K562 (cell line): ENCODE results near the gene SFPQ. TPM values are rescaled to one million over a fixed set of nuclear protein-coding genes. Genes with fewer than 3 reads are reported as not detected.
A peak's percentile ranks its signal among the peaks of the same experiment; 100 is the strongest.

Experiments used
- ARID1B ChIP-seq: fragments of 450-650 bp; IDR thresholded peaks from 2 replicates; pipeline ENCODE4 v1.6.1; 2016; ENCODE audit warnings: antibody characterized with exemption, mild to moderate bottlenecking, inconsistent platforms
- CREB5 ChIP-seq: fragments of 250-450 bp; sonication (Bioruptor Pico); IDR thresholded peaks from 2 replicates; pipeline ENCODE4 v1.5.0; 2020; ENCODE audit warnings: mild to moderate bottlenecking
- ELF2 ChIP-seq: fragments of 250-450 bp; sonication (Bioruptor Pico); IDR thresholded peaks from 2 replicates; pipeline ENCODE4 v1.5.0; 2021; ENCODE audit warnings: mild to moderate bottlenecking
- FOXK2 ChIP-seq, 2 experiments: fragments of 450-650 bp; IDR thresholded peaks in 1 of 2; conservative IDR thresholded peaks in 1 of 2; 2 replicates each; pipeline ENCODE4 v1.6.1; 2016; ENCODE audit warnings: low read depth in 2 of 2, mild to moderate bottlenecking in 1 of 2
- HDAC1 ChIP-seq, 2 experiments: fragments of 450-650 bp; IDR thresholded peaks; 2 replicates each; pipeline ENCODE4 v1.6.1; 2016 to 2017; ENCODE audit warnings: inconsistent platforms in 1 of 2, mild to moderate bottlenecking in 1 of 2, moderate library complexity in 1 of 2
- MAFK ChIP-seq: IDR thresholded peaks from 2 replicates; pipeline ENCODE4 v1.6.1; 2011; ENCODE audit warnings: low read length, improper control_type of control experiment
- MAX ChIP-seq: sonication (generic); formaldehyde crosslinking; IDR thresholded peaks from 2 replicates; pipeline ENCODE4 v1.9.0; 2022; ENCODE audit warnings: mild to moderate bottlenecking, missing genetic modification reagents
- MYC ChIP-seq, 2 experiments: fragments of 250-450 bp in 1 of 2; sonication (Bioruptor Pico) in 1 of 2; IDR thresholded peaks; 2 replicates each; pipeline versions ENCODE4 v1.5.1 to v1.6.1; 2012 to 2021; ENCODE audit warnings: low read depth in 2 of 2, borderline replicate concordance in 1 of 2, improper control_type of control experiment in 1 of 2, low read length in 1 of 2, mild to moderate bottlenecking in 1 of 2, moderate library complexity in 1 of 2
- NFE2 ChIP-seq: IDR thresholded peaks from 2 replicates; pipeline ENCODE4 v1.6.1; 2014; ENCODE audit warnings: antibody characterized with exemption, low read depth
- SETDB1 ChIP-seq: IDR thresholded peaks from one replicate; pipeline ENCODE4 v1.6.1; 2012; ENCODE audit warnings: low read length, control low read depth, inconsistent platforms
- TFAM ChIP-seq: fragments of 250-450 bp; sonication (Bioruptor Pico); conservative IDR thresholded peaks from 2 replicates; pipeline ENCODE4 v1.5.0; 2021; ENCODE audit warnings: mild to moderate bottlenecking, moderate library complexity
- ZNF444 ChIP-seq: fragments of 250-450 bp; sonication (Bioruptor Pico); IDR thresholded peaks from 2 replicates; pipeline ENCODE4 v1.4.0; 2020; ENCODE audit warnings: mild to moderate bottlenecking, moderate library complexity
- ZNF639 ChIP-seq, 2 experiments: fragments of 200-800 bp in 1 of 2; sonication (Bioruptor generic) in 1 of 2; sonication (generic) in 1 of 2; formaldehyde crosslinking in 1 of 2; IDR thresholded peaks in 1 of 2; conservative IDR thresholded peaks in 1 of 2; 2 replicates each; pipeline versions ENCODE4 v1.5.0 to v1.6.1; 2016 to 2020; ENCODE audit warnings: missing compliant biosample characterization in 1 of 2, missing genetic modification characterization in 1 of 2, missing genetic modification reagents in 1 of 2
- ZNF707 ChIP-seq: fragments of 250-450 bp; sonication (Bioruptor Pico); conservative IDR thresholded peaks from 2 replicates; pipeline ENCODE4 v1.8.0; 2022; ENCODE audit warnings: inconsistent platforms, mild to moderate bottlenecking, moderate library complexity
- ZNF75A ChIP-seq: fragments of 450-650 bp; formaldehyde crosslinking; IDR thresholded peaks from 2 replicates; pipeline ENCODE4 v1.4.0; 2020; ENCODE audit warnings: mild to moderate bottlenecking
- polyA plus RNA-seq, 8 experiments: library from polyadenylated mRNA; depleted of rRNA in 4 of 8; stranded (reverse) in 5 of 8; unstranded in 3 of 8; fragments of >200 nt; fragmentation: Nextera tagmentation in 2 of 8; fragmentation: Illumina TruSeq in 1 of 8; extraction: Ambion mirVana in 2 of 8; extraction: Trizol in 1 of 8; gene quantifications; 2 replicates each; pipeline versions ENCODE4 v1.2.1 to v1.2.3, GENCODE V29; 2011 to 2014; ENCODE audit warnings: inconsistent platforms in 1 of 8, missing spikeins in 1 of 8
- total RNA-seq, 7 experiments: library from RNA; depleted of rRNA in 6 of 7; stranded (reverse); fragments of >200 nt in 6 of 7; fragmentation: Illumina TruSeq in 2 of 7; extraction: Trizol in 2 of 7; gene quantifications; 2 replicates each; pipeline versions ENCODE4 v1.2.1 to v1.2.3, GENCODE V29; 2011 to 2021; ENCODE audit warnings: low replicate concordance in 1 of 7
- TF ChIP-seq, protein P1 (sequence below): sonication (generic); formaldehyde crosslinking; IDR thresholded peaks from 2 replicates; pipeline ENCODE4 v1.8.1; 2023; ENCODE audit warnings: missing genetic modification reagents, mild to moderate bottlenecking, borderline replicate concordance

Gene SFPQ
- total and polyA plus RNA-seq, 9 of the 15 experiments (the other 6 are each of a cell fraction or from before 2014, with no cell fraction given): 69.7 to 562 (median 399) TPM

DNA sequence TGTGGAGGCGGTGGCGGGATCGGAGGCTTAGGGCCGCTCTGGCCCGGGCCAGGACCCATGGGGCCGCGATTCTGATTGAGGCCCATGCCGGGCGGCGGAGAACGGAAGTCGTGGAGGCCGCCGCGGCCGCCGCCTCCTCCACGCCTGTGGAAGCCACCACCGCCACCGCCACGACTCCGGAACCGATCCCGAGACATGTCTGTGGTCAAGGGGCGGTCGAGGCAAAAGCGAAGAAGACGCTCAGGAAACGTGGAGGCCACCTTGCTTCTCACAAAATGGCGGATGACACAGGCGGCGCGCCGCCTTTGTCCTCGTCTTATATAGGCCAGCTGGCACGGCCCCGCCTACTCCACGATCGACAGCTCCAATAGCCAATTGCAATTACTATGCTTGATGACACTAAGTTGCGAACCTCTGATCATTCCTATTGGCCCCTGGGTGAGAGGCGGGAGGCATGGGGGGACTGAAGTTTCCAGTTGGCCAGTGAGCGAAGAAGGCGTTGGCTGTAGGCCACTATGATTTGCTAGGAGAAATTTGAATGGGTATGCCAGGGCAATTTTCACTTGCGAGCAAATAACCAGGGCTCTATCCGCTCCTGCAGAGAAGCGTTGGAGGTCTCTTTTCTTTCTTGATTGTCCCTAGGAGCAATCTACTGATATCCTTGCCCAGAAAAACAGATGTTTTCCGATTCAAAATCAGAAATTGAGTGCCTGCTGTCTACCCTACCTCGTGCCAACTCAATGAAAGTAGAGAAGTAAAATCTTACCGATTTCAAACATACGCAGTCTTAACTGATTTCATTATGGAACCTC lies at the start of gene SFPQ (continued):
- TF ChIP-seq MAX (CRISPR knock-in tag) (peak; percentile 97), ZNF707 (no peak), CREB5 (CRISPR knock-in tag) (no peak), HDAC1 (IDR thresholded peaks at IDR 0.05) (peak in 1 of 2 experiments; percentile 90; a peak in 2 of 4 replicates), ZNF639 (CRISPR knock-in tag; conservative IDR thresholded peaks at IDR 0.05 in 1 of 2, IDR thresholded peaks at IDR 0.05 in 1 of 2) (no peak), SETDB1 (no peak), ZNF75A (no peak), ARID1B (peak; percentile 24; the same call in 1 of the 2 replicates), ELF2 (CRISPR knock-in tag) (peak; percentile 49; the same call in 1 of the 2 replicates), MYC (IDR thresholded peaks at IDR 0.05; ENCODE audit: low read depth, low read length) (peak; percentile 99), MYC (CRISPR knock-in tag; IDR thresholded peaks at IDR 0.05; ENCODE audit: borderline replicate concordance, low read depth) (peak; percentile 98; the same call in 1 of the 2 replicates), TFAM (no peak), FOXK2 (conservative IDR thresholded peaks at IDR 0.05 in 1 of 2, IDR thresholded peaks at IDR 0.05 in 1 of 2; ENCODE audit: low read depth in 2 of 2) (peak; percentile 80 to 83), NFE2 (no peak), ZNF444 (no peak), MAFK (0 out of 2 replicates have a peak, but pooled peaks have one; percentile 46)
- TF ChIP-seq, protein P1, sequence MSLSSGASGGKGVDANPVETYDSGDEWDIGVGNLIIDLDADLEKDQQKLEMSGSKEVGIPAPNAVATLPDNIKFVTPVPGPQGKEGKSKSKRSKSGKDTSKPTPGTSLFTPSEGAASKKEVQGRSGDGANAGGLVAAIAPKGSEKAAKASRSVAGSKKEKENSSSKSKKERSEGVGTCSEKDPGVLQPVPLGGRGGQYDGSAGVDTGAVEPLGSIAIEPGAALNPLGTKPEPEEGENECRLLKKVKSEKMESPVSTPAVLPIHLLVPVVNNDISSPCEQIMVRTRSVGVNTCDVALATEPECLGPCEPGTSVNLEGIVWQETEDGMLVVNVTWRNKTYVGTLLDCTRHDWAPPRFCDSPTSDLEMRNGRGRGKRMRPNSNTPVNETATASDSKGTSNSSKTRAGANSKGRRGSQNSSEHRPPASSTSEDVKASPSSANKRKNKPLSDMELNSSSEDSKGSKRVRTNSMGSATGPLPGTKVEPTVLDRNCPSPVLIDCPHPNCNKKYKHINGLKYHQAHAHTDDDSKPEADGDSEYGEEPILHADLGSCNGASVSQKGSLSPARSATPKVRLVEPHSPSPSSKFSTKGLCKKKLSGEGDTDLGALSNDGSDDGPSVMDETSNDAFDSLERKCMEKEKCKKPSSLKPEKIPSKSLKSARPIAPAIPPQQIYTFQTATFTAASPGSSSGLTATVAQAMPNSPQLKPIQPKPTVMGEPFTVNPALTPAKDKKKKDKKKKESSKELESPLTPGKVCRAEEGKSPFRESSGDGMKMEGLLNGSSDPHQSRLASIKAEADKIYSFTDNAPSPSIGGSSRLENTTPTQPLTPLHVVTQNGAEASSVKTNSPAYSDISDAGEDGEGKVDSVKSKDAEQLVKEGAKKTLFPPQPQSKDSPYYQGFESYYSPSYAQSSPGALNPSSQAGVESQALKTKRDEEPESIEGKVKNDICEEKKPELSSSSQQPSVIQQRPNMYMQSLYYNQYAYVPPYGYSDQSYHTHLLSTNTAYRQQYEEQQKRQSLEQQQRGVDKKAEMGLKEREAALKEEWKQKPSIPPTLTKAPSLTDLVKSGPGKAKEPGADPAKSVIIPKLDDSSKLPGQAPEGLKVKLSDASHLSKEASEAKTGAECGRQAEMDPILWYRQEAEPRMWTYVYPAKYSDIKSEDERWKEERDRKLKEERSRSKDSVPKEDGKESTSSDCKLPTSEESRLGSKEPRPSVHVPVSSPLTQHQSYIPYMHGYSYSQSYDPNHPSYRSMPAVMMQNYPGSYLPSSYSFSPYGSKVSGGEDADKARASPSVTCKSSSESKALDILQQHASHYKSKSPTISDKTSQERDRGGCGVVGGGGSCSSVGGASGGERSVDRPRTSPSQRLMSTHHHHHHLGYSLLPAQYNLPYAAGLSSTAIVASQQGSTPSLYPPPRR: no peak; the same call in 1 of the 2 replicates
